ENCODE measurements around the gene WBP2.

WBP2 gene

DNA sequence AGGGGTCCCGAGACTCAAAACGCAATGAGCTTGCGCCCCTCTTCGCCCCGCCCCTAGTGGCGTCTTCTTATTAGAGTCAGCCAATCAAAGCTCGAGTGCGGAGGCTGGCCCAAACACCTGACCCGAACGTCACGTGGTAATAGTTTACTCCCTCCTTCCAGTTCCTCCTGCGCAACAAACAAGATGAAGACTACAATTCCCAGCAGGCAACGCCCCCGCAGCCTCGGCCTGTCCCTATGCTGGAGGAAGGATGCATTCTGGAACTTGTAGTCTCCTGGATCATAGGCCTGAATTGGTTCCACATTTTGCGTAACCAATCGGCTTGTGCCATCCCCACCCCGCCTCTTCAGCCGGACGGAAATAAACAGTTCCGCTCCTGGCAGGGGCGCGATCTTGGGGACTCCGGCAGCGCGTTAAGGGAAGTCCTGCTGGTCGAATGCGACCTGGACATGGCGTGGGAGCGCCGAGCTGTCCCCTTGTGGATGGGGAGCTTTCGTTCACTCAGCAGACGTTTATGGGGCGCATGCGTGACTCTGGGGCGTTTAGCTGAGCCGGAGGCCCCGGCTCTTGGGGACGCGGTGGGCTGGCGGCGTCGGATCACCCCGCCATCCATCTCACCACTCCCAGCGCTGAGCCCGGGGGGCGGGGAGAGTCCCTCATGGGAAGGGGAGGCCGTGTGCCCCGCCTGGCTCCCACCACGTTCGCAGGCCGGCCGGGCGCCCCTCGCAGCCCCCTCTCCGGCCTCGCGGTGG lies at the start of gene WBP2:
TSS of gene WBP2 (minus strand) at position 26 of the 752 bp plus-strand sequence. CDS start 38 bp downstream, outside the sequence.
- peak; percentile 94 for DNase-seq

GRCh38 chr17:75902406-75902805 lies 47.3 kb upstream of the WBP2 start:
- no peak for DNase-seq

- DNase-seq, result no peak
Observed at GRCh38 chr17:75901727-75902126, 46.6 kb upstream of the WBP2 start.

GRCh38 chr17:75900691-75901533 lies 45.8 kb upstream of the WBP2 start:
- DNase-seq, result no peak

GRCh38 chr17:75899767-75900468 lies 44.8 kb upstream of the WBP2 start:
- no peak for DNase-seq

DNA sequence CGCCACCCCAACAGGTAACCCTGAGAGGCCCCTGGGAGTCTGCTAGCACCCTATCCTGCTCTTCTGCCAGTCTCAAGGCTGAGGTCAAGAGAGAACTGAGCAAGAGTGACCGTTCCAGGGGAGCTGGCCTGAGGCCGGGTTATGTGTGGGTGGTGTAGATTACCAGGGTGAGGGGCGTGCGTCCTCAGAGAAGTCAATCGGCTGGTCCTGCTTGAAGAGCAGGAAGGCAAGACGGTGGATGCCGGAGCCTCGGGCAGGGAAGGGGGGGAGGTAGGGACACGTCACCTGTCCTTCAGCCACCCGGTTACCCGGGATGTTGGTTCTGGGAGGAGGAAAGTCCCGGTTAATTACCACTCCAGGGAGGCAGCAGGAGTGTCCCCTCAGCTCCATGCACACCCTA lies 44.2 kb upstream of the WBP2 start:
- DNase-seq, result no peak

- DNase-seq, result no peak
Observed at GRCh38 chr17:75898791-75899190, 43.7 kb upstream of the WBP2 start.

- DNase-seq, result no peak
Observed at GRCh38 chr17:75898065-75898464, 42.9 kb upstream of the WBP2 start.

- no peak for DNase-seq
Observed at GRCh38 chr17:75897160-75898019, 42.3 kb upstream of the WBP2 start.

DNA sequence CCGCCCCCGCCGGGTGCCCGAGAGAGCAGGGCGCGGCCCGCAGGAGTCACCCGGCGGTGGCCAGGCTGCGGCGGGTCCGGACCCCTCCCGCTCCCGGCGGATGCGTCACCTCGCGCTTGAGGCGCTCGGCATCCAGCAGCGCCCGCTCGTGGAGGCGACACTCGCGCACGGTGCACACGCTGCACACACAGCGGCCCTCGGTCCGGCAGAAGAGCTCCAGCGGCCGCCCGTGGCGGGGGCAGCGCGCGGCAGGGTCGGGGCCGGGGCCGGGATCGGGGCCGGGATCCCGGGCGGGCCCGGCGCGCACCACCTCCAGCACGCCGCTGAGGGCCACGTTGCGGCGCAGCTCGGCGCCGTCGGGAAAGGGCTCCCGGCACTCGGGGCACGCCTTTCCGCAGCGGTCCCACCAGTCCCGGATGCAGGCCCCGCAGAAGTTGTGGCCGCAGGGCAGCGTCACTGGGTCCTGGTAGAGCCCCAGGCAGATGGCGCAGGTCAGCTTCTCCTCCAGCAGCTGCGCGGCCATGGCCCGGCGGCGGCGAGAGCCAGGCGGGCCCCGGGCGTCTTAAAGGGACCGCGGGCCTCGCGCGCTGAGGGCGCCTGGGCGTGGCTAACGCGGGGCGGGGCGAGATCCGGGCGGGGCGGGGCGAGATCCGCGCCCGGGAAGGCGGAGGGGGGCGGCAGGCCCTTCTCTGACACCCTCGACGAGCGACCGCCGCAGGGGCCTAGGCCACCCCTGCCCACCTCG lies 41.5 kb upstream of the WBP2 start, which contains the start of gene TRIM65:
TSS of gene TRIM65 (minus strand) at position 537 of the 745 bp plus-strand sequence. CDS start at position 523, 14 bp downstream.
- DNase-seq, result peak; percentile 69

DNA sequence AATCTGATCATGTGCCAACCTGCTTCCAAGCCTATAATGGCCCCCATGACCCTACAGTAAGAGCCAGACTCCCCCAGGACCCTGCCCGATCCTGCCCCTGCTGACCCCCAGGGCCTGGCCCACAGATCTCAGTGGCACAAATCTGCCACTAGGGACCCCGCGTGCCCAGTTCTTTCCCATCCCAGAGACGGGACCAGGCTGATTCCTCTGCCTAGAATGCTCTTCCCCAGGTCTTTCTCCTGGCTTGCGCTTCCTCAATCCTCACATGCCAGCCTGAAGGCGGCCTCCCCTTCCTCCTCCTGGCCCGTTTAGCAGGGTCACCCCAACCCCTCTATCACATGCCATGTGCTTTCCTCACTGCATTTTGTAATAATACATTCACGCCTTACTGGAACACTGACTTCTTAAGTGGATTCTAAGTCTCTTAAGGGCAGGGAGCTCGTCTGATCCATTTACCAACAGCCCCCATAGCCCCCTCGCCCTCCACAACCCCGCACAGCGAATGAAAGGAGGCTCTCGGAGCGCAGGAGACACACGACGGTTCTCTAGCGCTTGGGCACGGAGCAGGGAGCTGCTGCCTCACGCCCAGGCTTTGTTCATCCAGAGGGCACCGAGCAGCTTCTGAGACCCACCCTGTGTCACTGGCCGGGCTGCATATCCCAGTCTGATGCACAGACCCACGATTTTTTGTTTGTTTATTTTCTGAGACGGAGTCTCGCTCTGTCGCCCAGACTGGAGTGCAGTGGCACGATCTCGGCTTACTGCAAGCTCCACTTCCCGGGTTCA lies 40.4 kb upstream of the WBP2 start:
- DNase-seq, result no peak

- DNase-seq, result no peak
Observed at GRCh38 chr17:75894049-75894733, 39.1 kb upstream of the WBP2 start.

DNA sequence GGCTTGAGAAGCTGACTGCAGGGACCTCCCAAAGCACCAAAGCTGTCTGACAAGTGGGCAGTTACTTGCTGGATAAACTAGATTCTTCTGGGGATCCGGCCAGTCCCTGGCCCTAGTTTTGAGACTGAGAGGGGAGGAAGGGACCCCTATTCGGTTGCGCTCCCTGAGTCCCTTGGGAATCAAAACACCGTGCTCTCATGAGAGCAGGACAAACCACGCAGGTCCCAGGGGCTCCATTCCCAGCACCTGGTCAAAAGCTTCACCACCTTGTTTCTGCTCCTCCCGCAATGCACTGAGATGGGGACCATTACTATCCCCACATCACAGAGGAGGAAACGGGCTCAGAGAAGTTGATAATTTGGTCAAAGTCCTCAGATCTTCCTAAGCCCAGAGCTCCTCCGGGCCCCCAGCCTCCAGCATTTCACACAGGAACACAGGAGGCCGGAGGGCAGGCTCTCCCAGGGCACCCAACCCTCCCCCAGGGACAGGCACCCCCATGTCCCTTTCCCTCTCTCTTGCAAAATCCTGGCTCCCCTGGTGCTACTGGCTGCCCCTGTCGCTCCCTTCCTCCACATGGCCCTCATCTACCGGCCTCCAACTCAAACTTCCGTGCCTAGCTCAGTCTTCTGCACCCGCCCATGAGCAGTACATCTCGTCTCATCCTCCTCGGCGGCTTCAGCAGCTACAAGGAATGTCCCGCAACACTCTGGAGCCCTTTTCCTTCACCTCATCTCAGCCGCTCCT lies 38.3 kb upstream of the WBP2 start:
- DNase-seq, result no peak

DNA sequence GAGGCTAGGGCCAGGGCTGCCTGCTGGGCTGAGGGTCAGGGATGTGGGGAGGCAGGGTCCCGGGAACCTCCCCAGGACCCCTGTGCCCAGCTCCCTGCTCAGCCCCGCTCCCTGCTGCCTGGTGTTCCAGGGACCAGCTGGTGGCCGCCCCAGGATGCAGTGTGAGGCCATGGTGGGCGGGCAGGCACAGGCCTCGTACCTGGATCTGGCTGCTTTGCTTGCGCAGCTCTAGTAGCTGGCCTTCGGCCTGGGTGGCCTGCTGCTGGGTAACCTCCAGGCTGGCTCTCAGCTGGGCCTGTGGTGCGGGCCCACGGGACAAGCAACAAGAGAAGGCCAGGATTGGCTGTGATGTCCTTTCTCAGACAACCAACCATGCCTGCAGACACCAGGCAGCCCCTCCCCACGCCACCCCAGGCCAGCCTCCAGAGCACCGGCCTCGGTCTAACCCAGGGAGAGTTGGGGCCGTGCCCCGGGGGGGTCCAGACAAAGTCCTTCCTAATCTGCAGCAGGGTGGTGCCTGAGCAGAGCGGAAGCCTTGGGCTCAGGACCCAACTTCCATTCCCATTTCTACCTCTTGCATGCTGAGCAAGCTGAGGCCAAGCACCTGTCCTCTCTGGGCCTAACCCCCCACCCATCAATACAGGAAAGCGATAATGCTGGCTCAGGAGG lies 37.6 kb upstream of the WBP2 start:
- DNase-seq, result no peak

- DNase-seq, result no peak
Observed at GRCh38 chr17:75891605-75892555, 36.7 kb upstream of the WBP2 start.

- no peak for DNase-seq
Observed at GRCh38 chr17:75891022-75891604, 36.0 kb upstream of the WBP2 start.

DNA sequence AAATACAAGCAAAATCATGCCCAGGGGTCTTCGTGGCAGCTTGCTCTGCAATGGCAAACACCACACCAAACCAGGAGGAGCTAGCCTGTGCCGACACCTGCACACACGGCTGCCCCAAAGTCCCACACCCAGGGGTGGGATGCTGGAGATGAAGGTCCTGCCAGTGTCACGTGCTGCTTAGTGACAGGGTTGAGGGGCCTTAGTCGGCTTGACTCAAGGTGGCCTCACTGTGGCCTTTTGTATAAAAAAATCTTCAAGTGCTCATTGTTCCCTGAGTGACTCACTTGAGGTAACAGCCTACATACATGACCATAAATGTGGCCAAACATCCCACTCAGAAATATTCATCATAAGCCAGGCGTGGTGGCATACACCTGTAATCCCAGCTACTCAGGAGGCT lies 34.3 kb upstream of the WBP2 start:
- no peak for DNase-seq
